Pancreas (tissue), 10 donors: ENCODE data around the gene CDK6. TPM values are rescaled to one million over a fixed set of nuclear protein-coding genes. Genes with fewer than 3 reads are reported as not detected.

Experiments
- ATAC-seq, 4 donors: fragments of 200-7000 bp; cut with Tn5 transposase; one replicate each; pipeline versions ENCODE4 v1.8.0 to v1.9.1; 2020; ENCODE audit warnings: mild to moderate bottlenecking in 4 of 4, moderate library complexity in 4 of 4
- DNase-seq, 6 donors: peaks; one replicate each; pipeline ENCODE4 v3.0.0-alpha.2; 2020
- FAIRE-seq: peaks from 2 replicates; lab custom pipeline; 2012; peaks lifted over from hg19 to GRCh38; lab: Jason Lieb, UNC
- H3K27ac ChIP-seq, 4 donors: fragments of 200-600 bp; sonication (generic); 1 replicate in 3 of 4; 2 replicates in 1 of 4; pipeline versions ENCODE4 v1.5.0 to v1.8.0; 2020
- H3K27me3 ChIP-seq, 4 donors: fragments of 200-600 bp; one replicate each; pipeline ENCODE4 v1.8.0; 2021
- H3K36me3 ChIP-seq, 3 donors: fragments of 200-600 bp; sonication (generic) in 1 of 3; one replicate each; pipeline versions ENCODE4 v1.5.0 to v1.8.0; 2020 to 2021
- H3K4me1 ChIP-seq, 3 donors: fragments of 200-600 bp; one replicate each; pipeline ENCODE4 v1.8.0; 2021
- H3K4me3 ChIP-seq, 4 donors: fragments of 200-600 bp; sonication (generic) in 2 of 4; one replicate each; pipeline versions ENCODE4 v1.5.0 to v1.8.0; 2020 to 2021
- H3K9me3 ChIP-seq, 4 donors: fragments of 200-600 bp; one replicate each; pipeline ENCODE4 v1.8.0; 2021
- CTCF ChIP-seq, 4 donors: fragments of 200-600 bp; sonication (generic) in 3 of 4; IDR thresholded peaks; one replicate each; pipeline versions ENCODE4 v1.5.0 to v1.8.0; 2021; ENCODE audit warnings: antibody characterized with exemption in 4 of 4
- WGBS, 2 donors: extraction: QIAGEN DNeasy Blood & Tissue Kit; methylation state at CpG; one replicate each; pipeline ENCODE4 v1.1.7; 2013; 5-methylcytosine and 5-hydroxymethylcytosine counted together
- intact Hi-C, 3 donors: fragments of 100-400 bp; cut with DNase I; formaldehyde crosslinking; loops; one replicate each; pipeline versions ENCODE4 v1.11.1 to v1.14.2; 2022
- polyA plus RNA-seq, 2 donors: library from polyadenylated mRNA; stranded (reverse); fragments of 200-250 nt; gene quantifications; one replicate each; pipeline ENCODE4 v1.2.3, GENCODE V29; 2013
- total RNA-seq, 6 donors: library from RNA; stranded (reverse); fragmentation: NEBNext Ultra II Directional in 4 of 6; extraction: Animal tissue kit (Norgen Biotek cat#: 25700) in 4 of 6; gene quantifications; one replicate each; pipeline versions ENCODE4 v1.2.1 to v1.2.4, GENCODE V29; 2021 to 2023
- donor health status: healthy with polysubstance abuse.
- donor health status: DM: no; HTN: no; CAD: no; lungs with moderate emphysema.
- donor health status: DM: no; HTN: no; CAD: no.
- donor health status: control.
- donor health status: control.
- donor health status: Bipolar disorder and iron deficiency.
- donor health status: DM: yes; HTN: yes; CAD: no.
- donor health status: DM: no; HTN: no; CAD: no.
- donor health status: DM: no; HTN: no; CAD: no.
- donor health status: DM: yes; HTN: yes; CAD: no.

Gene CDK6
- total and polyA plus RNA-seq, 8 donors = 2.4 to 33.4 (median 18.7) TPM

- WGBS, 2 donors = 89 to 93% methylated on average over 5 of the region's 5 CpGs
- Histone ChIP-seq H3K4me3 (no peak overlapping the region), H3K27me3 (no peaks in the 10 kb centered on the region), H3K36me3 (no peaks in the 10 kb centered on the region), H3K27ac (no peak overlapping the region), H3K4me1 (no peaks in the 10 kb centered on the region), H3K9me3 (no peaks in the 10 kb centered on the region)
- no peak for DNase-seq
- no peak for FAIRE-seq
- intact Hi-C loops = loop anchor here in 1 of 3 donors (10.0 kb wide), 1 partner anchor 126 kb away; the partner anchor contains the start of gene CDK6
- TF ChIP-seq CTCF (IDR thresholded peaks at IDR 0.05) = no peak
- ATAC-seq = no peak
Measured at GRCh38 chr7:92708111-92709042, 128.0 kb downstream of the CDK6 start.

GRCh38 chr7:92707435-92707834, 128.9 kb downstream of the CDK6 start:
- no peaks in the 10 kb centered on the region for H3K9me3 ChIP-seq
- no peaks in the 10 kb centered on the region for H3K4me1 ChIP-seq
- no peak for ATAC-seq
- 66% methylated on average over 3 of the region's 3 CpGs for WGBS, 2 donors
- H3K27me3 ChIP-seq = no peaks in the 10 kb centered on the region
- no peak for DNase-seq
- no peak for TF ChIP-seq CTCF (IDR thresholded peaks at IDR 0.05)
- FAIRE-seq = no peak
- no peak overlapping the region for H3K27ac ChIP-seq
- no peak overlapping the region for H3K4me3 ChIP-seq
- intact Hi-C loops = loop anchor here in 1 of 3 donors (10.0 kb wide), 1 partner anchor 127 kb away; the partner anchor contains the start of gene CDK6
- no peaks in the 10 kb centered on the region for H3K36me3 ChIP-seq

GRCh38 chr7:92706563-92706962, 129.8 kb downstream of the CDK6 start:
- H3K36me3 ChIP-seq = no peaks in the 10 kb centered on the region
- H3K4me1 ChIP-seq = no peaks in the 10 kb centered on the region
- 86 to 93% methylated on average over 2 of the region's 2 CpGs for WGBS, 2 donors
- no peak for ATAC-seq
- H3K27ac ChIP-seq = no peak overlapping the region
- DNase-seq = no peak
- no peaks in the 10 kb centered on the region for H3K9me3 ChIP-seq
- intact Hi-C loops = loop anchor here in 1 of 3 donors (10.0 kb wide), 1 partner anchor 128 kb away; the partner anchor contains the start of gene CDK6
- H3K4me3 ChIP-seq = no peak overlapping the region
- no peaks in the 10 kb centered on the region for H3K27me3 ChIP-seq
- no peak for FAIRE-seq
- TF ChIP-seq CTCF (IDR thresholded peaks at IDR 0.05) = no peak

GRCh38 chr7:92705831-92706230, 130.5 kb downstream of the CDK6 start:
- FAIRE-seq (no peak), DNase-seq (no peak), ATAC-seq (no peak)
- no peaks in the 10 kb centered on the region for H3K4me1 ChIP-seq
- no peaks in the 10 kb centered on the region for H3K9me3 ChIP-seq
- TF ChIP-seq CTCF (IDR thresholded peaks at IDR 0.05) = no peak
- no peak overlapping the region for H3K27ac ChIP-seq
- H3K4me3 ChIP-seq = no peak overlapping the region
- H3K36me3 ChIP-seq = no peaks in the 10 kb centered on the region
- no peaks in the 10 kb centered on the region for H3K27me3 ChIP-seq
- intact Hi-C loops = loop anchor here in 1 of 3 donors (10.0 kb wide), 1 partner anchor 129 kb away; the partner anchor contains the start of gene CDK6
- 94 to 97% methylated on average over 1 of the region's 1 CpG for WGBS, 2 donors
